Hepatocyte (in vitro differentiated cells): ENCODE measurements around the gene DPP10. TPM values are rescaled to one million over a fixed set of nuclear protein-coding genes. Genes with fewer than 3 reads are reported as not detected.

ENCODE experiments used
- DNase-seq: peaks from one replicate; pipeline ENCODE4 v3.0.0-alpha.2; 2016; ENCODE audit warnings: low spot score
- H2AFZ ChIP-seq: fragments of 200-600 bp; sonication (generic); 2 replicates; pipeline ENCODE4 v1.6.0; 2016; ENCODE audit warnings: antibody characterized with exemption, mild to moderate bottlenecking
- H3K27ac ChIP-seq: fragments of 200-600 bp; sonication (generic); 2 replicates; pipeline ENCODE4 v1.5.1; 2016; ENCODE audit warnings: mild to moderate bottlenecking
- H3K27me3 ChIP-seq: fragments of 200-600 bp; sonication (generic); 2 replicates; pipeline ENCODE4 v1.6.1; 2016
- H3K36me3 ChIP-seq: fragments of 200-600 bp; sonication (generic); replicated peaks from 2 replicates; pipeline ENCODE4 v1.5.1; 2016; ENCODE audit warnings: low read depth; ENCODE audit not compliant: insufficient read depth
- H3K4me1 ChIP-seq: fragments of 200-600 bp; sonication (generic); 2 replicates; pipeline ENCODE4 v1.5.1; 2016; ENCODE audit warnings: mild to moderate bottlenecking, moderate library complexity; ENCODE audit not compliant: insufficient read depth
- H3K4me2 ChIP-seq: fragments of 200-600 bp; sonication (generic); 2 replicates; pipeline ENCODE4 v1.6.0; 2016
- H3K4me3 ChIP-seq: fragments of 200-600 bp; sonication (generic); 2 replicates; pipeline ENCODE4 v1.5.1; 2016; ENCODE audit warnings: mild to moderate bottlenecking
- H3K79me2 ChIP-seq: fragments of 200-600 bp; sonication (generic); 2 replicates; pipeline ENCODE4 v1.6.0; 2017; ENCODE audit warnings: mild to moderate bottlenecking
- H3K9me2 ChIP-seq: fragments of 200-600 bp; sonication (generic); replicated peaks from 2 replicates; pipeline ENCODE4 v1.6.0; 2017; ENCODE audit warnings: mild to moderate bottlenecking; ENCODE audit not compliant: insufficient read depth
- H3K9me3 ChIP-seq: fragments of 200-600 bp; sonication (generic); 2 replicates; pipeline ENCODE4 v1.5.1; 2016; ENCODE audit warnings: low read depth, mild to moderate bottlenecking
- H4K20me1 ChIP-seq: fragments of 200-600 bp; sonication (generic); 2 replicates; pipeline ENCODE4 v1.6.0; 2016; ENCODE audit warnings: mild to moderate bottlenecking; ENCODE audit not compliant: insufficient read depth, poor library complexity, severe bottlenecking
- CTCF ChIP-seq: fragments of 200-600 bp; sonication (generic); IDR thresholded peaks from 2 replicates; pipeline ENCODE4 v1.5.1; 2016; ENCODE audit warnings: antibody characterized with exemption, mild to moderate bottlenecking; ENCODE audit not compliant: poor library complexity
- EZH2 ChIP-seq: fragments of 200-600 bp; sonication (generic); IDR thresholded peaks from 2 replicates; pipeline ENCODE4 v1.6.1; 2016; ENCODE audit warnings: antibody characterized with exemption, mild to moderate bottlenecking, borderline replicate concordance
- EZH2phosphoT487 ChIP-seq: fragments of 200-600 bp; sonication (generic); IDR thresholded peaks from one replicate; pipeline ENCODE4 v1.6.1; 2018; ENCODE audit warnings: antibody characterized with exemption, mild to moderate bottlenecking, low read depth, moderate library complexity; ENCODE audit not compliant: unreplicated experiment, severe bottlenecking
- WGBS: methylation state at CpG from one replicate; pipeline ENCODE4 v1.1.6; 2016; ENCODE audit warnings: low lambda C conversion rate; ENCODE audit errors: missing lambda C conversion rate; 5-methylcytosine and 5-hydroxymethylcytosine counted together
- polyA plus RNA-seq: library from polyadenylated mRNA; unstranded; fragments of >200 nt; fragmentation: Nextera tagmentation; extraction: Ambion mirVana; gene quantifications from 2 replicates; pipeline ENCODE4 v1.2.1, GENCODE V29; 2016
- total RNA-seq: library from RNA; depleted of rRNA; stranded (reverse); fragments of >200 nt; gene quantifications from 2 replicates; pipeline ENCODE4 v1.2.3, GENCODE V29; 2014

Gene DPP10
- total and polyA plus RNA-seq, 2 experiments from 2014 or later: 5.0 to 15.7 TPM

- no peaks in the 10 kb centered on the region for H3K9me3 ChIP-seq
- no peak overlapping the region for H3K4me2 ChIP-seq
- H3K79me2 ChIP-seq: no peaks in the 10 kb centered on the region
- no peaks in the 10 kb centered on the region for H4K20me1 ChIP-seq
- no peak overlapping the region for H3K27ac ChIP-seq
- no peaks in the 10 kb centered on the region for H3K9me2 ChIP-seq
- no peak for TF ChIP-seq EZH2phosphoT487
- TF ChIP-seq EZH2: no peak
- TF ChIP-seq CTCF: no peak
- H3K4me3 ChIP-seq: no peak overlapping the region
- no peaks in the 10 kb centered on the region for H3K36me3 ChIP-seq
- H3K27me3 ChIP-seq: no peaks in the 10 kb centered on the region
- 85% methylated on average over 3 of the region's 3 CpGs for WGBS
- no peak overlapping the region for H2AFZ ChIP-seq
- no peaks in the 10 kb centered on the region for H3K4me1 ChIP-seq
- DNase-seq: no peak
These were observed 345.0 kb downstream of the DPP10 start for GRCh38 chr2:114787486-114787885.

GRCh38 chr2:114789989-114790388 is 347.5 kb downstream of the DPP10 start:
- no peak overlapping the region for H2AFZ ChIP-seq
- H3K79me2 ChIP-seq: no peaks in the 10 kb centered on the region
- H3K4me2 ChIP-seq: no peak overlapping the region
- no peak overlapping the region for H3K4me3 ChIP-seq
- DNase-seq: no peak
- no peaks in the 10 kb centered on the region for H3K27me3 ChIP-seq
- no peaks in the 10 kb centered on the region for H3K4me1 ChIP-seq
- WGBS: 90% methylated on average over 1 of the region's 1 CpG
- H3K9me3 ChIP-seq: no peaks in the 10 kb centered on the region
- no peaks in the 10 kb centered on the region for H3K36me3 ChIP-seq
- H3K9me2 ChIP-seq: no peaks in the 10 kb centered on the region
- H4K20me1 ChIP-seq: no peaks in the 10 kb centered on the region
- TF ChIP-seq EZH2phosphoT487 (no peak), CTCF (no peak), EZH2 (no peak)
- no peak overlapping the region for H3K27ac ChIP-seq

GRCh38 chr2:114797540-114797939 is 355.1 kb downstream of the DPP10 start:
- H3K79me2 ChIP-seq: no peaks in the 10 kb centered on the region
- WGBS: 82% methylated on average over 4 of the region's 4 CpGs
- H3K9me2 ChIP-seq: no peaks in the 10 kb centered on the region
- no peaks in the 10 kb centered on the region for H3K27me3 ChIP-seq
- no peak overlapping the region for H3K4me2 ChIP-seq
- TF ChIP-seq EZH2phosphoT487: no peak
- no peak for TF ChIP-seq EZH2
- no peak for TF ChIP-seq CTCF
- H4K20me1 ChIP-seq: no peaks in the 10 kb centered on the region
- H3K36me3 ChIP-seq: no peaks in the 10 kb centered on the region
- H3K4me3 ChIP-seq: no peak overlapping the region
- no peak overlapping the region for H2AFZ ChIP-seq
- no peak overlapping the region for H3K27ac ChIP-seq
- no peaks in the 10 kb centered on the region for H3K4me1 ChIP-seq
- DNase-seq: no peak
- no peaks in the 10 kb centered on the region for H3K9me3 ChIP-seq

- Histone ChIP-seq H3K27ac (no peak overlapping the region), H3K4me1 (no peaks in the 10 kb centered on the region), H4K20me1 (no peaks in the 10 kb centered on the region), H3K4me3 (no peak overlapping the region), H3K9me3 (no peaks in the 10 kb centered on the region), H3K27me3 (no peaks in the 10 kb centered on the region), H3K9me2 (no peaks in the 10 kb centered on the region), H3K79me2 (no peaks in the 10 kb centered on the region), H3K4me2 (no peak overlapping the region), H2AFZ (no peak overlapping the region), H3K36me3 (no peaks in the 10 kb centered on the region)
- DNase-seq: no peak
- WGBS: 82% methylated on average over 2 of the region's 2 CpGs
- TF ChIP-seq CTCF (no peak), EZH2 (no peak), EZH2phosphoT487 (no peak)
These were observed 355.5 kb downstream of the DPP10 start for GRCh38 chr2:114797942-114798341.
